GM12878 (cell line): ENCODE results near the gene PTPRH. TPM values are rescaled to one million over a fixed set of nuclear protein-coding genes. Genes with fewer than 3 reads are reported as not detected.

Experiments
- ASH2L ChIP-seq: fragments of 300-600, 200-600 bp; sonication (generic); IDR thresholded peaks from 2 replicates; pipeline ENCODE4 v1.6.1; 2017; ENCODE audit warnings: low read depth, mild to moderate bottlenecking, borderline replicate concordance
- BACH1 ChIP-seq: fragments of 450-650 bp; IDR thresholded peaks from 2 replicates; pipeline ENCODE4 v1.6.1; 2017; ENCODE audit warnings: mild to moderate bottlenecking, borderline replicate concordance
- CHD1 ChIP-seq: IDR thresholded peaks from 2 replicates; pipeline ENCODE4 v1.6.1; 2012; ENCODE audit warnings: low read depth, low read length, improper control_type of control experiment
- CHD4 ChIP-seq: fragments of 200-600 bp; sonication (generic); IDR thresholded peaks from 2 replicates; pipeline ENCODE4 v1.6.1; 2016; ENCODE audit warnings: mild to moderate bottlenecking
- FOS ChIP-seq: IDR thresholded peaks from 3 replicates; pipeline ENCODE4 v1.6.1; 2011; ENCODE audit warnings: borderline replicate concordance; ENCODE audit not compliant: insufficient read length; ENCODE audit errors: extremely low read depth
- HDGF ChIP-seq: fragments of 450-650 bp; IDR thresholded peaks from 2 replicates; pipeline ENCODE4 v1.6.1; 2016; ENCODE audit warnings: antibody characterized with exemption
- IKZF1 ChIP-seq: fragments of 450-650 bp; conservative IDR thresholded peaks from 2 replicates; pipeline ENCODE4 v1.6.1; 2017; ENCODE audit warnings: antibody characterized with exemption, mild to moderate bottlenecking
- IKZF2 ChIP-seq, 2 experiments: fragments of 450-650 bp; IDR thresholded peaks; 2 replicates each; pipeline ENCODE4 v1.6.1; 2017; ENCODE audit warnings: mild to moderate bottlenecking in 2 of 2, moderate library complexity in 2 of 2
- IRF3 ChIP-seq: fragments of 450-650 bp; IDR thresholded peaks from 2 replicates; pipeline ENCODE4 v1.6.1; 2014; ENCODE audit warnings: mild to moderate bottlenecking
- KAT2A ChIP-seq: conservative IDR thresholded peaks from 2 replicates; pipeline ENCODE4 v1.6.1; 2011; ENCODE audit warnings: low read depth, low read length; ENCODE audit not compliant: control insufficient read depth
- MAX ChIP-seq: IDR thresholded peaks from 2 replicates; pipeline ENCODE4 v1.6.1; 2012; ENCODE audit warnings: low read depth, low read length, improper control_type of control experiment
- NFXL1 ChIP-seq: fragments of 450-650 bp; IDR thresholded peaks from 2 replicates; pipeline ENCODE4 v1.6.1; 2017; ENCODE audit warnings: antibody characterized with exemption, mild to moderate bottlenecking, borderline replicate concordance
- NKRF ChIP-seq: fragments of 450-650 bp; conservative IDR thresholded peaks from 2 replicates; pipeline ENCODE4 v1.6.1; 2017; ENCODE audit warnings: mild to moderate bottlenecking, moderate library complexity
- PAX8 ChIP-seq: fragments of 450-650 bp; IDR thresholded peaks from 2 replicates; pipeline ENCODE4 v1.6.1; 2017; ENCODE audit warnings: mild to moderate bottlenecking, moderate library complexity
- PKNOX1 ChIP-seq: fragments of 450-650 bp; IDR thresholded peaks from 2 replicates; pipeline ENCODE4 v1.6.1; 2016; ENCODE audit warnings: mild to moderate bottlenecking
- REST ChIP-seq: IDR thresholded peaks from 2 replicates; pipeline ENCODE4 v1.6.1; 2012; ENCODE audit warnings: mild to moderate bottlenecking, low read depth, low read length
- SPI1 ChIP-seq: IDR thresholded peaks from 2 replicates; pipeline ENCODE4 v1.6.1; 2011; ENCODE audit warnings: low read depth, mild to moderate bottlenecking, low read length, moderate library complexity, borderline replicate concordance; ENCODE audit not compliant: insufficient read depth
- TCF3 ChIP-seq: IDR thresholded peaks from 2 replicates; pipeline ENCODE4 v1.6.1; 2012; ENCODE audit warnings: low read depth, mild to moderate bottlenecking, low read length, borderline replicate concordance; ENCODE audit not compliant: insufficient read depth
- YBX1 ChIP-seq: fragments of 450-650 bp; IDR thresholded peaks from 2 replicates; pipeline ENCODE4 v1.6.1; 2016; ENCODE audit warnings: antibody characterized with exemption
- ZBED1 ChIP-seq: IDR thresholded peaks from 2 replicates; pipeline ENCODE4 v1.6.1; 2016; ENCODE audit warnings: borderline replicate concordance
- ZNF217 ChIP-seq: fragments of 450-650 bp; IDR thresholded peaks from 2 replicates; pipeline ENCODE4 v1.6.1; 2017; ENCODE audit warnings: antibody characterized with exemption, mild to moderate bottlenecking
- ZSCAN29 ChIP-seq: fragments of 450-650 bp; IDR thresholded peaks from 2 replicates; pipeline ENCODE4 v1.6.1; 2017; ENCODE audit warnings: mild to moderate bottlenecking, moderate library complexity
- polyA plus RNA-seq, 11 experiments: library from polyadenylated mRNA; depleted of rRNA in 4 of 11; unstranded in 6 of 11; stranded (reverse) in 5 of 11; fragments of >200 nt; fragmentation: Nextera tagmentation in 4 of 11; fragmentation: Illumina TruSeq in 1 of 11; extraction: Ambion mirVana in 4 of 11; extraction: Trizol in 1 of 11; gene quantifications; 1 replicate in 1 of 11; 2 replicates in 10 of 11; pipeline versions ENCODE4 v1.2.1 to v1.2.3, GENCODE V29; 2011 to 2016; ENCODE audit warnings: inconsistent platforms in 2 of 11, missing spikeins in 2 of 11, low read depth in 1 of 11
- total RNA-seq, 4 experiments: library from RNA; depleted of rRNA in 3 of 4; stranded (reverse); fragments of >200 nt in 3 of 4; fragmentation: Illumina TruSeq in 1 of 4; extraction: Trizol in 1 of 4; gene quantifications; 2 replicates each; pipeline versions ENCODE4 v1.2.1 to v1.2.3, GENCODE V29; 2013 to 2021

The PTPRH gene
- total and polyA plus RNA-seq, 10 of the 15 experiments (the other 5 are each of a cell fraction or from before 2014, with no cell fraction given): 0.08 TPM; not detected in 9

- no peak for TF ChIP-seq MAX
- TF ChIP-seq PAX8: no peak
- no peak for TF ChIP-seq ASH2L
- peak; percentile 52 for TF ChIP-seq FOS
- TF ChIP-seq REST: no peak
- no peak for TF ChIP-seq BACH1
- no peak for TF ChIP-seq ZNF217
- TF ChIP-seq SPI1: no peak
- no peak for TF ChIP-seq HDGF
- TF ChIP-seq IKZF2 (IDR thresholded peaks at IDR 0.05): no peak
- no peak for TF ChIP-seq IKZF1
- TF ChIP-seq NKRF: no peak
- no peak for TF ChIP-seq YBX1
- no peak for TF ChIP-seq ZSCAN29
- no peak for TF ChIP-seq TCF3
- no peak for TF ChIP-seq NFXL1
- TF ChIP-seq KAT2A: no peak
- TF ChIP-seq IRF3: 0 out of 2 replicates have a peak, but pooled peaks have one; percentile 17
- no peak for TF ChIP-seq PKNOX1
- TF ChIP-seq CHD4: no peak
- peak; percentile 94 for TF ChIP-seq CHD1
- TF ChIP-seq ZBED1: no peak
Measured at GRCh38 chr19:55166530-55167268, 42.6 kb downstream of the PTPRH start, which contains the start of gene DNAAF3 (continued).
